Measurements from ENCODE around the gene SLC35G6.

SLC35G6 gene

DNA sequence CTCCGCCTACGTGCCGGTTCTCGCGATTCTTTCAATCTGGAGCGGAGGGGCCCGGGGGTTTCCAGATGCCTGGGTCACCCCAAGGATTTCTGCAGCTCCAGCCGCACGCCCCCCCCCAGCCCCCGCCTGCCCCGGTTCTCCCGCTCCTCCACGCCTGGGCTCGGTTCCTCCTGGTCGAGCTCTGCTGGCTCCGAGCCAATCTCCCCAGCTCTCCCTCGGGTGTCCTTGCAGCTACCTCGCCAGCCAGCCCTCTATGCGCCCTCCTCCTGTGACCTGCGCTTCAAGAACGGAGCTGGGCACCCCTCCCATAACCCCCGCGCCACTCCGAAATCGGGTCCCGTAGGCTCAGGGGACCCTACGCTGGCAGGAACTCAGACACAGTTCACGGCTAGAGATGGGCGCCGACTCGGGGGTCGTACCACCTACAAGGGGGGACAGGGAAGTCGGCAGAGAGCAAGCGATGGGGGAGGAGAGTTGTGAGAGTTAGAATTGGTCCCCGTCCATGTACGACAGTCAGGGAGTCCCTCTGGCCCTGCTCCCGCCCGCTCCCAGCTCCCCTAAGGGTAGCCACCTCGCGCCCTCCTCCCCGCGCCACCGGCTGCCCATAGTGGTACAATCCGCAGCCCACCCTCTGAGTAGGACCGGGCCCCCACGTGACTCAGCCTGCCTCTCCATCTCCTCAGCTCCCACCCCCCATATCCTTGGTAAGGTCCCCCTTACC, 41.0 kb upstream of the SLC35G6 start:
- H3K36me3 ChIP-seq (ENCODE audit: control insufficient read depth, insufficient read depth, low read length), result no peaks in the 10 kb centered on the region
- H3K9me3 ChIP-seq (ENCODE audit: control insufficient read depth, low read length), result no peaks in the 10 kb centered on the region
- H3K27ac ChIP-seq (ENCODE audit: insufficient read depth, low read depth, low read length, poor library complexity, severe bottlenecking), result peak overlapping the region; percentile 79
- 0% methylated on average over 46 of the region's 46 CpGs for WGBS, 2 experiments
- H3K4me1 ChIP-seq (ENCODE audit: control insufficient read depth, insufficient read depth, low read length), result peaks cover 27% of the 10 kb centered on the region
- peak overlapping the region; percentile 74 for H3K4me3 ChIP-seq (ENCODE audit: insufficient read depth, low read depth, low read length)
- peaks cover 68% of the 10 kb centered on the region for H3K27me3 ChIP-seq (ENCODE audit: control insufficient read depth, insufficient read depth, low read length, poor library complexity, severe bottlenecking)

- H3K27me3 ChIP-seq (ENCODE audit: control insufficient read depth, insufficient read depth, low read length, poor library complexity, severe bottlenecking), result peaks cover 63% of the 10 kb centered on the region
- H3K4me3 ChIP-seq (ENCODE audit: insufficient read depth, low read depth, low read length), result peak overlapping the region; percentile 74
- H3K9me3 ChIP-seq (ENCODE audit: control insufficient read depth, low read length), result no peaks in the 10 kb centered on the region
- H3K36me3 ChIP-seq (ENCODE audit: control insufficient read depth, insufficient read depth, low read length), result no peaks in the 10 kb centered on the region
- H3K4me1 ChIP-seq (ENCODE audit: control insufficient read depth, insufficient read depth, low read length), result peaks cover 27% of the 10 kb centered on the region
- 0 to 1% methylated on average over 12 of the region's 12 CpGs for WGBS, 2 experiments
- no peak overlapping the region for H3K27ac ChIP-seq (ENCODE audit: insufficient read depth, low read depth, low read length, poor library complexity, severe bottlenecking)
Measured at GRCh38 chr17:7440834-7441195, 40.4 kb upstream of the SLC35G6 start.

- 34 to 38% methylated on average over 6 to 7 of the region's 7 CpGs for WGBS, 2 experiments
- H3K4me3 ChIP-seq (ENCODE audit: insufficient read depth, low read depth, low read length), result no peak overlapping the region
- H3K9me3 ChIP-seq (ENCODE audit: control insufficient read depth, low read length), result no peaks in the 10 kb centered on the region
- H3K36me3 ChIP-seq (ENCODE audit: control insufficient read depth, insufficient read depth, low read length), result no peaks in the 10 kb centered on the region
- H3K27ac ChIP-seq (ENCODE audit: insufficient read depth, low read depth, low read length, poor library complexity, severe bottlenecking), result no peak overlapping the region
- peaks cover 58% of the 10 kb centered on the region for H3K27me3 ChIP-seq (ENCODE audit: control insufficient read depth, insufficient read depth, low read length, poor library complexity, severe bottlenecking)
- peaks cover 31% of the 10 kb centered on the region for H3K4me1 ChIP-seq (ENCODE audit: control insufficient read depth, insufficient read depth, low read length)
Measured at GRCh38 chr17:7441266-7441665, 40.0 kb upstream of the SLC35G6 start.

DNA sequence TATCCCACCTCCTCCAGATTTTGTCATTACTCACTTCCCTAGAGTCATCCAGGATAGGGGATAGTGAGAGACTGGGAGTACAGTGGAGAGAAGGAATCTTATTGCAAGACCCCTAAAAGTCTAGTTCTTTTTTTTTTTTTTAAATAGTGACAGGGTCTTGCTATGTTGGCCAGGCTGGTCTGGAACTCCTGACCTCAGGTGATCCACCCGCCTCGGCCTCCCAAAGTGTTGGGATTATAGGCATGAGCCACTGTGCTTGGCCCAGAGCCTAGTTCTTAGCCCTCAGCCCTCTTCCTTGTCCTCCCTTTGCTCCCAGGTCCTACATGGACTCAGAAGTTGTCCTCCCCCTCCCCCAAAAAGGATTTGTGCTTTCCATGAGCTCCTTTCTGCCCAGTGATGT, 39.1 kb upstream of the SLC35G6 start:
- WGBS, 2 experiments, result 86 to 94% methylated on average over 2 of the region's 2 CpGs
- Histone ChIP-seq H3K4me3 (ENCODE audit: insufficient read depth, low read depth, low read length) (no peak overlapping the region), H3K36me3 (ENCODE audit: control insufficient read depth, insufficient read depth, low read length) (no peaks in the 10 kb centered on the region), H3K27ac (ENCODE audit: insufficient read depth, low read depth, low read length, poor library complexity, severe bottlenecking) (no peak overlapping the region), H3K9me3 (ENCODE audit: control insufficient read depth, low read length) (no peaks in the 10 kb centered on the region), H3K27me3 (ENCODE audit: control insufficient read depth, insufficient read depth, low read length, poor library complexity, severe bottlenecking) (peaks cover 50% of the 10 kb centered on the region), H3K4me1 (ENCODE audit: control insufficient read depth, insufficient read depth, low read length) (peaks cover 40% of the 10 kb centered on the region)

DNA sequence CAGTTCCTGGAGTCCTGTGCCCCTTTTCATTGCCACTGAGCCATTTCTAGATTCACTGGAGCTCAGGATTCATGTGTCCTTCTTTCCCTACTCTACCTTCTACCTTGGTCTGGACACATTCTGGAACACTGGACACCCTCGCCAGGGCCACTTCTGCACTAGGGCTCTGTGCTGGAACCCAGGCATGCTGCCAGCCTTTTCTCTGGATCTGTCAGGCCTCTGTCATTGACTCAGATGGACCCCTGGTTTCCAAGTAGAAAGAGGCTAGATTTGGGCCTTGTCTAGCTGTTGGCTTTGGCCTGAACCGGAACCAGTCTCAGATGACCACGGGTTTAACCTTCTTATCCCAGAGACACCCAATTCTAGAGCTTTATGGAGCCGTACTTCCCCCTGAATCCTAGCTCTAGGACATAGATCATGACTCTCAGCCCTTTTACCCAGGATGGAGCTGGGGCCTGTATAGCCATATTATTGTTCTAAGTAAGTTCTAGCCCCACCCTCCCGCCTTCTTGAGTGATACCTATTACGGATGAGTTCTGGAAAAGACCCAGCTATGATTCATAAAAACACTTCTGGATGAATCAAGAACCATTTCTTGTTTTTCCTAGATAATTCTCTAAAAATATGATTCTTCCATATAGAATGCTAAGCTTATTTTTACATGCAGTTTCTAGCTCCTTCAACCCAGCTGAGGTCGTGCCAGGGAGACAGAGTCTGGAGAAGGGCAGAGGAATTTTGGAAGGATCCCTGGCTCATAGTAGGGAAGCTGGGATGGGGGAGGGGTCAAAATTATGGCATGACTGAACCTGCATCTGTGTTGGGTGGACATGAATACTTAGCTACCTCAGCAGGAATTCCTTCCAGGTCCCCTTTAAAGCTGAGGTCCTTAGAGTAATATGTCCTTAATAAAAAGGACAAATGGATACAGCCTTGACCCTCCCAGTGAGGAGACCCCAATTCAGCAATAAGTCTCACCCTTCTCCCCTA, 37.5 kb upstream of the SLC35G6 start:
- Histone ChIP-seq H3K36me3 (ENCODE audit: control insufficient read depth, insufficient read depth, low read length) (no peaks in the 10 kb centered on the region), H3K27me3 (ENCODE audit: control insufficient read depth, insufficient read depth, low read length, poor library complexity, severe bottlenecking) (peaks cover 33% of the 10 kb centered on the region), H3K4me1 (ENCODE audit: control insufficient read depth, insufficient read depth, low read length) (peaks cover 31% of the 10 kb centered on the region), H3K27ac (ENCODE audit: insufficient read depth, low read depth, low read length, poor library complexity, severe bottlenecking) (no peak overlapping the region), H3K9me3 (ENCODE audit: control insufficient read depth, low read length) (no peaks in the 10 kb centered on the region), H3K4me3 (ENCODE audit: insufficient read depth, low read depth, low read length) (no peak overlapping the region)
- 84 to 89% methylated on average over 7 of the region's 7 CpGs for WGBS, 2 experiments

DNA sequence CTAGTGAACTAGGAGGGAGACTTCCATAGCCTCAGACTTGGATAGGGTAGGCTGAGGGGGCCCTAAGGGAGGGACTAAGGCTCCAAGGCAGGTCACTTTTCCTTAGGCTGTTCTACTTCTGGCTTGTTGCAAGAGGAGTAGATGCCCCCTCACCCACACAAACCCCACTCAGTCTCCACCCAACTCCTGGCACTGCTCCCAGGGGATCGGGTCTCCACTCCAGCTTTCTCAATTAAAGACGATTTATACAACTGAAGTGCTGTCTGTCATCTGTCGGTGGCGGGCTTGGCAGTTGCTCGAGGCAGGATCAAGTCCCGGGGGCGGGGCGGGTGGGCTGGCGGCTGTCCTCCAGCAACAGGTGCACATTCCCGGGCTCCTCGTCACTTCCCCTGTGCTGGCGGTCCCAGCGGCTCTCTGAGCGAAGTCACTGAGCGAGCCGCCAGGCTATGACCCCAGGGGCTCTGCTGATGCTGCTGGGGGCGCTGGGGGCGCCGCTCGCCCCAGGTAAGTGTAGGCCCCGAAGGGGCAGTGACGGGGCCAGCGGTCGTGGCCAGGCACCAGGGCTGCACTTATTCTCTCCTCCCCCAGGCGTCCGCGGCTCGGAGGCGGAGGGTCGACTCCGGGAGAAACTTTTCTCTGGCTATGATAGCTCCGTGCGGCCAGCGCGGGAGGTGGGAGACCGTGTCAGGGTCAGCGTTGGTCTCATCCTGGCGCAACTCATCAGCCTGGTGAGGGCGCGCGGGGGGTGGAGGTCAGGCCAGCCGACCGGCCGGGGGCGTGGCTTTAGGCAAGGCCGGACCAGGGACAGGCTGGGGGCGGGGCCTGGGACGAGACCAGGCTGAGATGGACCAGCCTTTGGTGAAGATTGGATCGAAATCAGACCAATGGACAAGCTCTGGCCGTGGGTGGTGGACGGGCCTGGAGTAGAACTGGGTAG, 36.3 kb upstream of the SLC35G6 start, which contains the start of gene CHRNB1:
Gene CHRNB1 (plus strand): TSS at position 380 of the 937 bp plus-strand sequence. CDS start 67 bp downstream, at position 447.
- H3K27ac ChIP-seq (ENCODE audit: insufficient read depth, low read depth, low read length, poor library complexity, severe bottlenecking), result peak within 1 kb of the TSS; percentile 53
- H3K9me3 ChIP-seq (ENCODE audit: control insufficient read depth, low read length), result no peaks in the 10 kb centered on the region
- H3K36me3 ChIP-seq (ENCODE audit: control insufficient read depth, insufficient read depth, low read length), result no peaks in the 10 kb centered on the region
- 2 to 3% methylated on average over 51 of the region's 51 CpGs for WGBS, 2 experiments
- peak within 1 kb of the TSS; percentile 46 for H3K4me3 ChIP-seq (ENCODE audit: insufficient read depth, low read depth, low read length)
- H3K27me3 ChIP-seq (ENCODE audit: control insufficient read depth, insufficient read depth, low read length, poor library complexity, severe bottlenecking), result peaks cover 22% of the 10 kb centered on the region
- H3K4me1 ChIP-seq (ENCODE audit: control insufficient read depth, insufficient read depth, low read length), result peaks cover 26% of the 10 kb centered on the region

GRCh38 chr17:7445619-7445968, 35.7 kb upstream of the SLC35G6 start:
- Histone ChIP-seq H3K36me3 (ENCODE audit: control insufficient read depth, insufficient read depth, low read length) (no peaks in the 10 kb centered on the region), H3K9me3 (ENCODE audit: control insufficient read depth, low read length) (no peaks in the 10 kb centered on the region), H3K4me1 (ENCODE audit: control insufficient read depth, insufficient read depth, low read length) (peaks cover 26% of the 10 kb centered on the region), H3K27me3 (ENCODE audit: control insufficient read depth, insufficient read depth, low read length, poor library complexity, severe bottlenecking) (peaks cover 21% of the 10 kb centered on the region), H3K27ac (ENCODE audit: insufficient read depth, low read depth, low read length, poor library complexity, severe bottlenecking) (no peak overlapping the region), H3K4me3 (ENCODE audit: insufficient read depth, low read depth, low read length) (peak overlapping the region; percentile 46)
- 1 to 3% methylated on average over 16 of the region's 16 CpGs for WGBS, 2 experiments

- Histone ChIP-seq H3K27ac (ENCODE audit: insufficient read depth, low read depth, low read length, poor library complexity, severe bottlenecking) (no peak overlapping the region), H3K36me3 (ENCODE audit: control insufficient read depth, insufficient read depth, low read length) (no peaks in the 10 kb centered on the region), H3K4me1 (ENCODE audit: control insufficient read depth, insufficient read depth, low read length) (peaks cover 20% of the 10 kb centered on the region), H3K27me3 (ENCODE audit: control insufficient read depth, insufficient read depth, low read length, poor library complexity, severe bottlenecking) (peaks cover 7% of the 10 kb centered on the region), H3K4me3 (ENCODE audit: insufficient read depth, low read depth, low read length) (no peak overlapping the region), H3K9me3 (ENCODE audit: control insufficient read depth, low read length) (no peaks in the 10 kb centered on the region)
- WGBS, 2 experiments, result 92 to 97% methylated on average over 7 of the region's 7 CpGs
Measured at GRCh38 chr17:7448461-7448860, 32.8 kb upstream of the SLC35G6 start.

GRCh38 chr17:7459961-7460545, 21.2 kb upstream of the SLC35G6 start:
- peaks cover 4% of the 10 kb centered on the region for H3K36me3 ChIP-seq (ENCODE audit: control insufficient read depth, insufficient read depth, low read length)
- 55 to 92% methylated on average over 1 to 2 of the region's 3 CpGs for WGBS, 2 experiments
- H3K27me3 ChIP-seq (ENCODE audit: control insufficient read depth, insufficient read depth, low read length, poor library complexity, severe bottlenecking), result no peaks in the 10 kb centered on the region
- H3K9me3 ChIP-seq (ENCODE audit: control insufficient read depth, low read length), result no peaks in the 10 kb centered on the region
- peaks cover 6% of the 10 kb centered on the region for H3K4me1 ChIP-seq (ENCODE audit: control insufficient read depth, insufficient read depth, low read length)
- H3K27ac ChIP-seq (ENCODE audit: insufficient read depth, low read depth, low read length, poor library complexity, severe bottlenecking), result no peak overlapping the region
- H3K4me3 ChIP-seq (ENCODE audit: insufficient read depth, low read depth, low read length), result no peak overlapping the region
